ENCODE results near the gene FGFBP2.

GRCh38 chr4:15945516-15945915, 17.5 kb downstream of the FGFBP2 start:
- TF ChIP-seq CTCF (conservative IDR thresholded peaks at IDR 0.05) (no peak), EZH2 (IDR thresholded peaks at IDR 0.05; ENCODE audit: low read depth) (no peak)

Measured in PC-9 (cell line).